Measurements from ENCODE around the gene TFB1M. TPM values are rescaled to one million over a fixed set of nuclear protein-coding genes. Genes with fewer than 3 reads are reported as not detected.

Gene TFB1M
- total RNA-seq, 2 donors from 2014 or later: 38.8 to 43.0 TPM

DNA sequence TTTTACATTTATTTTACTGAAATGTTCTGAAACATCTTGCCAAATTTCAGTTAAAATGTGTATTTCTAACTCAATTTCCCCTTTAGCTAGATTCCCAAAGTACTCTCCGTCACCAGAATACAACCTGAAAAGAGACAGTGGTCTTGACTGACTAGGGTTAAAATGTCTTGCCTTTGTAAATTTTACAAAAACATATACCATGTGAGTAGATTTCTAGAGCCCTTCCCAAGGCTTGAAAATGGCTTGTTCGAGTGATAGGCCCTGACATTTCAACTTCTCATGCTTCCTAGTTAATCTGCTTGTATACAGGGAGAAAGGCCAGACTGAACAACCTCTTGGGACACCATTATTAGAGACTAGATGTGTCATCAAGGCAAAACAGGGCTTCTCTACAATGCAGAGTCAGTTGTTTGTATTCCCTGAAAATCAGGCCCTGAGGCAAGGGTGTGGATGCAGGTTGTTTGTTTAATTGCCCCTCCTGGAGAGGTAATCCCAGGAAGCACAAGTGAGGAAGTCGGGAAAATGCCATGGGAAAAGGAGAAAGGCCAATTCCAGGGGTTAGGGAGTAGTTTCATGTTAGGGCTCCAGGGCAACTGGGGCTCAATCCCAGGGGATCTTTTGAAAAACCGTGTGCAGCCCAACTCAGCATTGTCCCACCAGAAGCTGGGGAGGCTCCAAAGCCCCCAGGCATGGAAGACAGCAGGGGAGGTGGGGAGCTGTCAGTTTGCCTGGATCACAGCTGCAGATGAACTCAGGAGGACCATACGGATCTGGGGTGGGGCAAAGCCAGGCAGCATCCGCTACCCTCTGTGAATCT, 11.6 kb upstream of the TFB1M start:
- H3K9me3 ChIP-seq (ENCODE audit: control insufficient read depth, low read length): no peaks in the 10 kb centered on the region
- no peak overlapping the region for H3K27ac ChIP-seq (ENCODE audit: low read depth, low read length)
- Mint-ChIP-seq H3K27ac (peak overlapping the region; percentile 40), H3K27me3 (ENCODE audit: insufficient read depth) (no peaks in the 10 kb centered on the region), H3K36me3 (ENCODE audit: low read depth) (no peaks in the 10 kb centered on the region), H3K4me1 (peaks cover 32% of the 10 kb centered on the region), H3K9me3 (no peaks in the 10 kb centered on the region), H3K4me3 (no peak overlapping the region)
- DNase-seq: peak; percentile 66
- no peak overlapping the region for H3K9ac ChIP-seq (ENCODE audit: extremely low read depth, low read length, poor library complexity, severe bottlenecking)
- no peaks in the 10 kb centered on the region for H3K36me3 ChIP-seq (ENCODE audit: control insufficient read depth, insufficient read depth, low read length)
- H3K4me3 ChIP-seq (ENCODE audit: low read length): no peak overlapping the region
- no peaks in the 10 kb centered on the region for H3K27me3 ChIP-seq (ENCODE audit: control insufficient read depth, insufficient read depth, low read length, poor library complexity, severe bottlenecking)
- 77 to 82% methylated on average over 6 of the region's 6 CpGs for WGBS, 2 experiments (ENCODE audit: insufficient coverage in 1 of 2, insufficient read length in 1 of 2)
- H3K4me1 ChIP-seq (ENCODE audit: control insufficient read depth, insufficient read depth, low read length): peaks cover 8% of the 10 kb centered on the region
- TF ChIP-seq, protein P1, sequence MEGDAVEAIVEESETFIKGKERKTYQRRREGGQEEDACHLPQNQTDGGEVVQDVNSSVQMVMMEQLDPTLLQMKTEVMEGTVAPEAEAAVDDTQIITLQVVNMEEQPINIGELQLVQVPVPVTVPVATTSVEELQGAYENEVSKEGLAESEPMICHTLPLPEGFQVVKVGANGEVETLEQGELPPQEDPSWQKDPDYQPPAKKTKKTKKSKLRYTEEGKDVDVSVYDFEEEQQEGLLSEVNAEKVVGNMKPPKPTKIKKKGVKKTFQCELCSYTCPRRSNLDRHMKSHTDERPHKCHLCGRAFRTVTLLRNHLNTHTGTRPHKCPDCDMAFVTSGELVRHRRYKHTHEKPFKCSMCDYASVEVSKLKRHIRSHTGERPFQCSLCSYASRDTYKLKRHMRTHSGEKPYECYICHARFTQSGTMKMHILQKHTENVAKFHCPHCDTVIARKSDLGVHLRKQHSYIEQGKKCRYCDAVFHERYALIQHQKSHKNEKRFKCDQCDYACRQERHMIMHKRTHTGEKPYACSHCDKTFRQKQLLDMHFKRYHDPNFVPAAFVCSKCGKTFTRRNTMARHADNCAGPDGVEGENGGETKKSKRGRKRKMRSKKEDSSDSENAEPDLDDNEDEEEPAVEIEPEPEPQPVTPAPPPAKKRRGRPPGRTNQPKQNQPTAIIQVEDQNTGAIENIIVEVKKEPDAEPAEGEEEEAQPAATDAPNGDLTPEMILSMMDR (conservative IDR thresholded peaks at IDR 0.05): no peak

DNA sequence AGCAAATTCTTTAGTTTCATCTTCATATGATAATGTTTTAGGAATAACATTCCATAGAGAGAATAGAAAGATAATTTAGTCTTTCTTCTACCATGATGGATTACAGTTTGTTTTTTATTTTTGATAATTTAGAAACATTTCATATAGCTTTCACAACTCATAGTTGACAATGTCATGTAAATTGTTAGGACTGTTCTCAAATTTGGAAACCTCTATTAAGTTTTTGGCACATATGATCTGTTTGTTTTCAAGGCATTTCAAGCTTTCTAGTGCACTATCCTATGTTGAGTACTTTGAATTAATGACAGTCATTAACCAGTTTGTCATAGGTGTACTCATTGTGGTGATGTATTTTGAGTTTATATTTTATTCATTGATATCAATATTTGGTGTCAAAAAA, 10.7 kb upstream of the TFB1M start:
- no peak overlapping the region for H3K9ac ChIP-seq (ENCODE audit: extremely low read depth, low read length, poor library complexity, severe bottlenecking)
- H3K9me3 Mint-ChIP-seq: no peaks in the 10 kb centered on the region
- no peaks in the 10 kb centered on the region for H3K27me3 ChIP-seq (ENCODE audit: control insufficient read depth, insufficient read depth, low read length, poor library complexity, severe bottlenecking)
- no peak overlapping the region for H3K4me3 ChIP-seq (ENCODE audit: low read length)
- H3K4me3 Mint-ChIP-seq: no peak overlapping the region
- H3K36me3 Mint-ChIP-seq (ENCODE audit: low read depth): no peaks in the 10 kb centered on the region
- peaks cover 8% of the 10 kb centered on the region for H3K4me1 ChIP-seq (ENCODE audit: control insufficient read depth, insufficient read depth, low read length)
- H3K27me3 Mint-ChIP-seq (ENCODE audit: insufficient read depth): no peaks in the 10 kb centered on the region
- H3K27ac ChIP-seq (ENCODE audit: low read depth, low read length): no peak overlapping the region
- no peak overlapping the region for H3K27ac Mint-ChIP-seq
- DNase-seq: no peak
- H3K4me1 Mint-ChIP-seq: peaks cover 32% of the 10 kb centered on the region
- H3K36me3 ChIP-seq (ENCODE audit: control insufficient read depth, insufficient read depth, low read length): no peaks in the 10 kb centered on the region
- TF ChIP-seq, protein P1 (conservative IDR thresholded peaks at IDR 0.05): no peak
- no peaks in the 10 kb centered on the region for H3K9me3 ChIP-seq (ENCODE audit: control insufficient read depth, low read length)

DNA sequence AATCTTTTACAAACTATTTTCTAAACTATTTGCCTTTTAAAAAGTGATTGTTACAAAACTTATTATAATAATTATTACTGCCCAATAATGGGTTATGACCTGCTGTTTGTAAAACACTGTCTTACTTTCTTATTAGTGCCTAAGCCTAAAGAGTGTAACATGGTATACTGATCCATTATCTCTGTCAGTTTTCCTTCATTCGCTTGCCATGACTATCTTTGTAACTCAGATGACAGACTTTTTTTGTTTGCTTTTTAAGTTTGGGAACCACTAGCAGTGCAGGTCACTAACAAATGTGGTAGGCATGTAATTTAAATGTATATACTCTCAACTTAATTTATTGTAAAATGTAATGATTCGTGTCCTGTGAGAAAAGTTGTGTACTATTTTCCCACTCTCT, 9.9 kb upstream of the TFB1M start:
- no peak for DNase-seq
- Mint-ChIP-seq H3K27me3 (ENCODE audit: insufficient read depth) (no peaks in the 10 kb centered on the region), H3K4me3 (no peak overlapping the region), H3K9me3 (no peaks in the 10 kb centered on the region), H3K4me1 (peaks cover 27% of the 10 kb centered on the region), H3K36me3 (ENCODE audit: low read depth) (no peaks in the 10 kb centered on the region), H3K27ac (no peak overlapping the region)
- Histone ChIP-seq H3K9me3 (ENCODE audit: control insufficient read depth, low read length) (peaks cover 4% of the 10 kb centered on the region), H3K9ac (ENCODE audit: extremely low read depth, low read length, poor library complexity, severe bottlenecking) (no peak overlapping the region), H3K27ac (ENCODE audit: low read depth, low read length) (no peak overlapping the region), H3K4me1 (ENCODE audit: control insufficient read depth, insufficient read depth, low read length) (peaks cover 8% of the 10 kb centered on the region), H3K36me3 (ENCODE audit: control insufficient read depth, insufficient read depth, low read length) (no peaks in the 10 kb centered on the region), H3K27me3 (ENCODE audit: control insufficient read depth, insufficient read depth, low read length, poor library complexity, severe bottlenecking) (no peaks in the 10 kb centered on the region), H3K4me3 (ENCODE audit: low read length) (no peak overlapping the region)
- 94% methylated on average over 1 of the region's 2 CpGs; no CpG with 5 or more reads in 1 of the 2 experiments for WGBS, 2 experiments (ENCODE audit: insufficient coverage in 1 of 2, insufficient read length in 1 of 2)
- TF ChIP-seq, protein P1 (conservative IDR thresholded peaks at IDR 0.05): no peak
